ENCODE measurements around the gene MARCOL.

Gene MARCOL

DNA sequence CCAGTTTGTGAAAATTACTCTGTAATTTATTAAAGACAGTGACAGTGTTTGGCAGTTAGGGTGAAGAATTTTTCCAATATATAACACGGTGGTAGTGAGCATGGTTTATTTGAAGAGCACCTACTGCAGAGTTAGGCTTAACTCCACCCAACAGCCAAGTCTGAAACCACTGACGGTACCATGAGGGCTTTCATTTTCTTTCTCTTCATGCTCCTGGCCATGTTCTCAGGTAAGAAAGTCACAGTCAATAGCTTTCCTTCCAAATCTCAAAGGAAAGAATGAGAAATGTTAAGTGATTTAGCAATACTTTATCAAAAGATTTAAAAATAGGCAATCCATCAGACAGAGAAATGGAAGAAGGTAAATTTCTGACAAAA is at the start of gene MARCOL:
MARCOL (plus strand) TSS at position 108 of the 377 bp plus-strand sequence; CDS start at position 181, 73 bp downstream.
- in situ Hi-C loops (cut with MboI; ENCODE audit: low sequenced_read_pairs) = no loop called here

GRCh38 chr5:148191010-148191409 is 47.3 kb upstream of the MARCOL start:
- in situ Hi-C loops (cut with MboI; ENCODE audit: low sequenced_read_pairs) = no loop called here

- in situ Hi-C loops (cut with MboI; ENCODE audit: low sequenced_read_pairs) = no loop called here
Measured at GRCh38 chr5:148193202-148193601, 45.1 kb upstream of the MARCOL start.

GRCh38 chr5:148201151-148201550 is 37.2 kb upstream of the MARCOL start:
- in situ Hi-C loops (cut with MboI; ENCODE audit: low sequenced_read_pairs) = no loop called here

- in situ Hi-C loops (cut with MboI; ENCODE audit: low sequenced_read_pairs) = no loop called here
Measured at GRCh38 chr5:148202531-148203203, 35.7 kb upstream of the MARCOL start, which contains the start of gene SPINK6. SPINK6 (plus strand) TSS chr5:148203042; CDS start chr5:148203097, 55 bp downstream.

- in situ Hi-C loops (cut with MboI; ENCODE audit: low sequenced_read_pairs) = no loop called here
Measured at GRCh38 chr5:148205044-148205806, 33.1 kb upstream of the MARCOL start.

- in situ Hi-C loops (cut with MboI; ENCODE audit: low sequenced_read_pairs) = no loop called here
Measured at GRCh38 chr5:148205865-148206264, 32.5 kb upstream of the MARCOL start.

DNA sequence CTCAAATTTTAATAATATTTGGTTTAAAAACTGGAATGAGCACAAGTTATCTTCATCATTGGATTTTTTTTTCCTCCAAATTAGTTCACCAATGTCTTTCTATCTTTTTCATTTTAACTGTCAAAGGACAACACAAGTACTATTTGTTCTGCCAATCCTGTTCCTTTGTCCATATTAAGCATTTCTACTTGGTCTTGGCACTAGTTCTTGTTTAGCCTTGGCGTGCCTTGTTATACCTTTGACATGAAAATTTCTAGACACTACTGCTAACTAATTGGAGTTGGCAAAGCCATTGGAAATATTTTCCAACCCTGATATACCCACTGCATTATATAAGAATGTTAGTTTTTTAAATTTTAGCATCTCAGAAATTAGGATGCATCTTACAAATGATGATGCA is 31.7 kb upstream of the MARCOL start:
- in situ Hi-C loops (cut with MboI; ENCODE audit: low sequenced_read_pairs) = no loop called here

GRCh38 chr5:148208226-148208625 is 30.1 kb upstream of the MARCOL start:
- in situ Hi-C loops (cut with MboI; ENCODE audit: low sequenced_read_pairs) = no loop called here

GRCh38 chr5:148209151-148209770 is 29.1 kb upstream of the MARCOL start:
- in situ Hi-C loops (cut with MboI; ENCODE audit: low sequenced_read_pairs) = no loop called here

- in situ Hi-C loops (cut with MboI; ENCODE audit: low sequenced_read_pairs) = no loop called here
Measured at GRCh38 chr5:148214665-148215185, 23.6 kb upstream of the MARCOL start.

DNA sequence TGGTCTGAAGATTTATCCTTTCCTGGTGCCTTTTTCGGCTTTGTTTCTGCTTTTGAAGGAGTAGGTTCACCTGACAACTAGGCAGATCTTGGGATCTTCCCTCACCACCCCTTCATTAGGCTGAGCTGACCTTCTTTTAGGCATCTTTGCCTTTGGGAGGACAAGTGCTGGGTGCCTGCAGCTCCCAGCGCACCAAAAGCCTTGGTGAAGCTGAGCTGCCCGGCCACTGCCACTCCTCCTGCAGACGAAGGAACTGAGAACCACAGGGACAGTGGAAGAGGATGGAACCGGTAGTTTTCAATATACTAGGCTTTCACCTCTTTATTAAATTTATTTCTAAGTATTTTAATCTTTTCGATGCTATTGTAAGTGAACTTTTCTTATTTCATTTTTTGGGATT is 16.8 kb upstream of the MARCOL start:
- in situ Hi-C loops (cut with MboI; ENCODE audit: low sequenced_read_pairs) = no loop called here

DNA sequence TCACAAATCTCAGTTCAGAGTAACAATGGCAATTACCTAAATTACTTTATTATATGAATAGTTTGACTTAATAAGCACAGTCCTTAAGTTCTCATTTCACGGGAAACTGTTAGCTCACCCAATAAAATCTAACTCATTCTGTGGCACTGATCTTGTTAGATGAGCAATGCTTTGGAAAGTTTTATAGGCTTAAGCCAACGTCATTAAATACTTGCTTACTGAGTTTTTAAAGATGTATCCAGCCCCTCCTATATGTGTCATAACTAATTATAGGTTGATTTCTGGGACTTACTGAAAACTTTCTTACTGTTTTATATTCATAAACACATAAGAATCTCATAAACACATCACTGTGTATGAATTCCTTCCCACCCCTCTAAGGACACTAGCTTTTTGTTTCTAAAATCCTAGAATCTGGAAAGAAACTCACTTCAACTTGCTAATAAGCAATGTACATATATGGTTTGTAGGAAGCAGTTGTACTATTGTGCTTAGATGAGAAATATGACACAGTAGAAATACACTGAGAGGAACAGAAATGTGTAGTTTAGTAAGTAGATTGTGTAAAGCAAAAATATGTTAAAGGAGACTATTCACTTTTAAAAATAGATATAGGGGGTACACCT is 14.1 kb upstream of the MARCOL start:
- in situ Hi-C loops (cut with MboI; ENCODE audit: low sequenced_read_pairs) = no loop called here

- in situ Hi-C loops (cut with MboI; ENCODE audit: low sequenced_read_pairs) = no loop called here
Measured at GRCh38 chr5:148228392-148228984, 9.8 kb upstream of the MARCOL start.

DNA sequence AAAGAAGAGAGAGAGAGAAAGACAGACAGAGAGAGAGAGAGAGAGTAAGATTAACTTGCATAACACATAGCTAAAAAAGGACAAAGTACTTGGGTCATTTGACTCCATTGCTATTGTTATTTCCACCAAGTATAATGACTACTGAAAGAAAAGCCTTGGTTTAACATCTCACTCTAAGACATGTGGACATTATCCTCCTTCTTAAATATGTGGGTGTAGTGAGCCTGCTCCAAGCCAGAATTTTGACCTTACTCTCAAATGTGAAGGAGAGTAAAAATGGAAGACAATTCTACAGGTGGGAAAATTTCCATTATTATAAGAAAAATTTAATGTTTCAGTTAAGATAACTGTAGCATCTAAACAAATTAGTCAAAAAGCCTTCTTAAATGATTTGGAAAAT is 8.5 kb upstream of the MARCOL start:
- in situ Hi-C loops (cut with MboI; ENCODE audit: low sequenced_read_pairs) = no loop called here

DNA sequence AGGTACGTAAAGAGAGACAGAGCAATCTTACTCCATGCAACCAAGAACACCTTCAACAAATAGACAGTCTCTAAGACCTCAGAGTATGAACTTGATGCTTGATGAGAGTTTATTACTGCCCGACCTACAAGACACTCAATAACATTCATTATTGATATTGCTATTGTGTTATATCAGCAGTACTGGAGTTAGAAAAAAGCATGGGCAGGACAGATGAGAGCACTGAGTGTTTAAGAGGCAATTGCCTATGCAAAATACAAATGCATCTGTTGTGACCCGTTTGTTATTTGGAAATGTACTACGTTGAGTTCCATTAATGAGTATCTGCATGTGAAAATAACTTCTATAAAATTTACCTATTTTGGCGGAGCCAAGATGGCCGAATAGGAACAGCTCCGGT is 8.1 kb upstream of the MARCOL start:
- in situ Hi-C loops (cut with MboI; ENCODE audit: low sequenced_read_pairs) = no loop called here

GRCh38 chr5:148237785-148238417 is 424 bp upstream of the MARCOL start:
- in situ Hi-C loops (cut with MboI; ENCODE audit: low sequenced_read_pairs) = no loop called here

DNA sequence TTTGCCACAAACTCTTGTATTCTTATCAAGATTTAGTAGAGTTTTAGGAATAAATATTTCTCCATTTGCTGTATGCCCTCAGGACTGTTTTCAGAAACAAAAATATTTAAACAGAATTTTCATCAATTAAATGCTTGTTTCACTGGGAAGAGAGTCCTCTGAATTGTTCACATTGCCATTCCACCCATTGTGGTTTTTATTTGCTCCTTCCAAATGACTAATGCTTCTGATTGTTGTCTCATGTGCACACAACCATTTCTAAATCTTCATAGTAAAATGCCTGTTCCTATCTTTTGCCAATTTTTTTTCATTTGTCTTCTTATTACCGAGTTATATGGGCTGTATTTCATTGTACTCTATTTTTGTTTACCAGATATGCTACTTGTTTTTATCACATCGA is 10.6 kb downstream of the MARCOL start:
- in situ Hi-C loops (cut with MboI; ENCODE audit: low sequenced_read_pairs) = no loop called here

DNA sequence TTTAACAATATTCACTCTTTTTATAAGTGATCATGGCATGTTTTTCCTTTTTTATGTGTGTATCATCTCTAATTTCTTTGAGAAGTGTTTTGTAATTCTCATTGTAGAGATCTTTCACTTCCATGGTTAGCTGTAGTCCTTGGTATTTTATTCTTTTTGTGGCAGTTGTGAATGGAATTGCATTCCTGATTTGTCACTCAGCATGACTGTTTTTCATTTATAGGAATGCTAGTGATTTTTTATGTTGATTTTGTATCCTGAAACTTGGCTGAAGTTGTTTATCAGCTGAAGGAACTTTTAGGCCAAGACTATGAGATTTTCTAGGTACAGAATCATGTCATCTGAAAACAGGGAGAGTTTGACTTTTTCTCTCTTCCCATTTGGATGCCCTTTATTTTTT is 17.1 kb downstream of the MARCOL start:
- in situ Hi-C loops (cut with MboI; ENCODE audit: low sequenced_read_pairs) = no loop called here

DNA sequence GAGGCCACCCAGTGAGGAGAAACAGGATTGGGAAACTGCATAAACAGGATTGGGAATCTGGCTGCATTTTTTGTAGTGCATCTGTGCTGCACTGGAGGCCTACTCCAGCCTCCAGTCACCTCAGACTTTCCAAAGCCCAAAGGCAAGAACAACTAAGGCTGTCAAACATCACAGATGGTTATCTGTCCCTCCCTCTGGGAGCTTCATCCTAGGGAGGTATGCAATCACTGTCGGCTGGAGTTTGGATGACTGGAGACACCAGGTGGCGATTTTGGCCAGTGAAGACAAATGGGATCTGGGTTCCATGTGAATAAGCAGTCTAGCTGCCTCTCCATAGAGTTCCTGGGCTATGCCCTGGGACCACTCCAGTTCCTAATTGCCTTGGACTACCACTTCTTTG is 21.0 kb downstream of the MARCOL start:
- in situ Hi-C loops (cut with MboI; ENCODE audit: low sequenced_read_pairs) = no loop called here

All from hTERT RPE-1 (cell line).